Stomach (tissue), 9 donors: ENCODE results near the gene SIGLEC11. TPM values are rescaled to one million over a fixed set of nuclear protein-coding genes. Genes with fewer than 3 reads are reported as not detected.
"Not testable (repeated sequence)": the region's sequence is repeated elsewhere in the genome, so short reads cannot be mapped to it uniquely, and the experiment has no call there.

Experiments used
- DNase-seq, 2 donors: peaks; one replicate each; pipeline versions ENCODE4 v3.0.0 to v3.0.0-alpha.2; 2013 to 2019
- H3K27ac ChIP-seq, 5 donors: fragments of 200-600 bp in 4 of 5; sonication (generic) in 4 of 5; one replicate each; pipeline ENCODE4 v1.5.1; 2013 to 2019; ENCODE audit warnings: mild to moderate bottlenecking in 1 of 5, moderate library complexity in 1 of 5
- H3K27me3 ChIP-seq, 3 donors: fragments of 200-600 bp; sonication (generic); one replicate each; pipeline ENCODE4 v1.5.1; 2017 to 2019; ENCODE audit warnings: mixed run types in 1 of 3
- H3K36me3 ChIP-seq, 4 donors: fragments of 200-600 bp; sonication (generic); 1 replicate in 3 of 4; 2 replicates in 1 of 4; pipeline ENCODE4 v1.5.1; 2016 to 2019
- H3K4me1 ChIP-seq, 4 donors: fragments of 200-600 bp; sonication (generic); one replicate each; pipeline ENCODE4 v1.5.1; 2016 to 2019
- H3K4me3 ChIP-seq, 4 donors: fragments of 200-600 bp; sonication (generic) in 3 of 4; one replicate each; pipeline ENCODE4 v1.5.1; 2016 to 2019; ENCODE audit warnings: mild to moderate bottlenecking in 1 of 4
- H3K9me3 ChIP-seq, 4 donors: fragments of 200-600 bp; sonication (generic); one replicate each; pipeline ENCODE4 v1.5.1; 2016 to 2019
- EP300 ChIP-seq: sonication (generic); formaldehyde crosslinking; IDR thresholded peaks from one replicate; pipeline ENCODE4 v1.6.1; 2017; ENCODE audit warnings: antibody characterized with exemption
- POLR2A ChIP-seq, 4 donors: fragments of 450-650 bp; IDR thresholded peaks; one replicate each; pipeline ENCODE4 v1.6.1; 2016; ENCODE audit warnings: antibody characterized with exemption in 4 of 4, control low read depth in 2 of 4, mild to moderate bottlenecking in 1 of 4, moderate library complexity in 1 of 4
- POLR2AphosphoS5 ChIP-seq, 3 donors: sonication (generic); formaldehyde crosslinking; IDR thresholded peaks; one replicate each; pipeline ENCODE4 v1.6.1; 2016; ENCODE audit warnings: antibody characterized with exemption in 3 of 3
- WGBS, 5 donors: extraction: QIAGEN DNeasy Blood & Tissue Kit in 3 of 5; methylation state at CpG; one replicate each; pipeline versions ENCODE4 v1.1.5 to v1.1.7; 2013 to 2018; 5-methylcytosine and 5-hydroxymethylcytosine counted together
- intact Hi-C: fragments of 100-400 bp; cut with DNase I; formaldehyde crosslinking; loops from one replicate; pipeline ENCODE4 v1.15.1; 2023; ENCODE audit warnings: low total_unique reads
- polyA plus RNA-seq, 3 donors: library from polyadenylated mRNA; stranded (reverse); fragments of 200-250 nt; gene quantifications; one replicate each; pipeline ENCODE4 v1.2.3, GENCODE V29; 2013
- total RNA-seq, 5 donors: library from RNA; depleted of rRNA; stranded (reverse); fragments of >200 nt; gene quantifications; one replicate each; pipeline versions ENCODE4 v1.1.0 to v1.2.3, GENCODE V29; 2014 to 2016
- TF ChIP-seq, protein P1 (sequence below), 7 experiments: fragments of 450-650 bp in 4 of 7; fragments of 200-600 bp in 3 of 7; sonication (generic) in 3 of 7; IDR thresholded peaks; one replicate each; pipeline ENCODE4 v1.5.1; 2016 to 2019; ENCODE audit warnings: antibody characterized with exemption in 7 of 7, control low read depth in 2 of 7, mild to moderate bottlenecking in 1 of 7
- donor health status: healthy with polysubstance abuse.
- donor health status: Bipolar disorder and iron deficiency.
- donor health status: healthy.

The SIGLEC11 gene
- total and polyA plus RNA-seq, 8 donors, result 0.29 to 103 (median 34.6) TPM

DNA sequence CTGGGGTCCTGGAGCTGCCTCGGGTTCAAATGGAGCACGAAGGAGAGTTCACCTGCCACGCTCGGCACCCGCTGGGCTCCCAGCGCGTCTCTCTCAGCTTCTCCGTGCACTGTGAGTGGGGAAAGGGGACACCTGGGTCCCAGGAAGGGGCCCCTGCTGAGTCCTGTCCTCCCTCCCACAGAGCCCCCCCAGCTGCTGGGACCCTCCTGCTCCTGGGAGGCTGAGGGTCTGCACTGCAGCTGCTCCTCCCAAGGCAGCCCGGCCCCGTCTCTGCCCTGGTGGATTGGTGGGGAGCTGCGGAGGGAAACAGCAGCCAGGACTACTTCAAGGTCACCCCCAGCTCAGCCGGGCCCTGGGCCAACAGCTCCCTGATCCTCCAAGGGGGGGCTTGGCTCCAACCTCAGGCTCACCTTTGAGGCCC, 11.0 kb upstream of the SIGLEC11 start:
- H3K4me1 ChIP-seq, result peaks cover 0 to 9% (median 7%) of the 10 kb centered on the region in 4 donors
- intact Hi-C loops, result no loop called here
- WGBS, 5 donors, result 20 to 64% (median 53%) methylated on average over 1 to 12 of the region's 12 CpGs
- peaks cover 3 to 32% (median 27%) of the 10 kb centered on the region in 4 donors for H3K36me3 ChIP-seq
- peaks cover 0 to 24% (median 7%) of the 10 kb centered on the region in 3 donors for H3K27me3 ChIP-seq
- no peaks in the 10 kb centered on the region for H3K9me3 ChIP-seq
- no peak overlapping the region for H3K4me3 ChIP-seq
- TF ChIP-seq POLR2A (IDR thresholded peaks at IDR 0.05) (no peak), POLR2AphosphoS5 (IDR thresholded peaks at IDR 0.05) (no peak), EP300 (no peak)
- TF ChIP-seq, protein P1, sequence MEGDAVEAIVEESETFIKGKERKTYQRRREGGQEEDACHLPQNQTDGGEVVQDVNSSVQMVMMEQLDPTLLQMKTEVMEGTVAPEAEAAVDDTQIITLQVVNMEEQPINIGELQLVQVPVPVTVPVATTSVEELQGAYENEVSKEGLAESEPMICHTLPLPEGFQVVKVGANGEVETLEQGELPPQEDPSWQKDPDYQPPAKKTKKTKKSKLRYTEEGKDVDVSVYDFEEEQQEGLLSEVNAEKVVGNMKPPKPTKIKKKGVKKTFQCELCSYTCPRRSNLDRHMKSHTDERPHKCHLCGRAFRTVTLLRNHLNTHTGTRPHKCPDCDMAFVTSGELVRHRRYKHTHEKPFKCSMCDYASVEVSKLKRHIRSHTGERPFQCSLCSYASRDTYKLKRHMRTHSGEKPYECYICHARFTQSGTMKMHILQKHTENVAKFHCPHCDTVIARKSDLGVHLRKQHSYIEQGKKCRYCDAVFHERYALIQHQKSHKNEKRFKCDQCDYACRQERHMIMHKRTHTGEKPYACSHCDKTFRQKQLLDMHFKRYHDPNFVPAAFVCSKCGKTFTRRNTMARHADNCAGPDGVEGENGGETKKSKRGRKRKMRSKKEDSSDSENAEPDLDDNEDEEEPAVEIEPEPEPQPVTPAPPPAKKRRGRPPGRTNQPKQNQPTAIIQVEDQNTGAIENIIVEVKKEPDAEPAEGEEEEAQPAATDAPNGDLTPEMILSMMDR (IDR thresholded peaks at IDR 0.05), result no peak
- DNase-seq, result peak; percentile 58 to 61
- no peak overlapping the region for H3K27ac ChIP-seq

DNA sequence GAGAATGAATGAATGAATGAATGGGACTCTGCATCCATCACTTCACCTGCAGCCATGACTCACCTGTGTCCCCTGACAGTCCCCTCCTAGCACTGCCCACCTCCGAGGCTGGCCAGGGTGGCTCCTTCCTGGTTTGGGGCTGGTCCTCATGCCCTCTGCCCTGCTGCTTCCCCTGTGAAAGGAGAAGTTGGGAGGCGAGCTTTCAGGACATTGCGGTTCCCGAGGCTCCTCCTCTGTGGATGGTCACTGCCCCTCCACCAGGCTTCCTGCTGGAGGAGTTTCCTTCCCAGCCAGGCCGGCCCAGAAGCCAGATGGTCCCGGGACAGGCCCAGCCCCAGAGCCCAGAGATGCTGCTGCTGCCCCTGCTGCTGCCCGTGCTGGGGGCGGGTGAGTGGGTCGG, 8.4 kb upstream of the SIGLEC11 start:
- H3K36me3 ChIP-seq, DNase-seq, H3K4me1 ChIP-seq, H3K4me3 ChIP-seq, H3K27ac ChIP-seq, H3K9me3 ChIP-seq, intact Hi-C loops: not testable (repeated sequence)
- H3K27me3 ChIP-seq, result peaks cover 0 to 30% (median 7%) of the 10 kb centered on the region in 3 donors
- 12 to 22% (median 18%) methylated on average over 1 to 4 of the region's 9 CpGs; no CpG with 5 or more reads in 1 of the 5 donors for WGBS, 5 donors

DNA sequence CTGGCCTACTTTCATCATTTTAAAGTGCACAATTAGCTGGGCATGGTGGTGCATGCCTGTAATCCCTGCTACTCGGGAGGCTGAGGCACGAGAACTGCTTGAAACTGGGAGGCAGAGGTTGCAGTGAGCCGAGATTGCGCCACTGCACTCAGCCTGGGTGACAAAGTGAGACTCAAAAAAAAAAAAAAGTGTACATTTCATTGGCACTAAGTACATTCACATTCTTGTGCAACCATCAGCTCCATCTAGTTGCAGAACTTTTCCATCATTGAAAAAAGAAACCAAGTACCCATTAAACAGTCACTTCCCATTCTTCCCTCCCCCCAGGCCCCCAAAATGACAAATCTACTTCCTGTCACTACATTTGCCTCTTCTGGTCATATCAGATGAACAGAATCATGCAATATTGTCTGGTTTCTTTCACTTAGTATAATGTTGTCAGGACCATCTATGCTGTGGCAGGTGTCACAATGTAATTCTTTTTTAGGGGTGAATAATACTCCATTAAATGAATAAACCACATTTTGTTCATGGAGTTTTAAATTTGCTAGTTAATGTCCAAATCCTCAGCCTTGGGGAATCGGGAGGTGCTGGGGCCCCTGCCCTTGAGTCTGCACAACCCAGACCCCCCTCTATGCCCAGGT, 7.4 kb upstream of the SIGLEC11 start:
- H3K36me3 ChIP-seq, result no peaks in the 10 kb centered on the region
- intact Hi-C loops, result no loop called here
- TF ChIP-seq POLR2A (IDR thresholded peaks at IDR 0.05), result no peak
- TF ChIP-seq, protein P1 (IDR thresholded peaks at IDR 0.05), result no peak
- no peak for TF ChIP-seq EP300
- no peak for TF ChIP-seq POLR2AphosphoS5 (IDR thresholded peaks at IDR 0.05)
- no peak for DNase-seq
- H3K4me1 ChIP-seq, result peaks cover 0 to 9% (median 7%) of the 10 kb centered on the region in 4 donors
- H3K9me3 ChIP-seq, result no peaks in the 10 kb centered on the region
- peak overlapping the region in 1 of 5 donors; percentile 22 for H3K27ac ChIP-seq
- H3K27me3 ChIP-seq, result peaks cover 0 to 30% (median 7%) of the 10 kb centered on the region in 3 donors
- WGBS, 5 donors, result 71 to 90% (median 73%) methylated on average over 5 of the region's 5 CpGs
- H3K4me3 ChIP-seq, result no peak overlapping the region

DNA sequence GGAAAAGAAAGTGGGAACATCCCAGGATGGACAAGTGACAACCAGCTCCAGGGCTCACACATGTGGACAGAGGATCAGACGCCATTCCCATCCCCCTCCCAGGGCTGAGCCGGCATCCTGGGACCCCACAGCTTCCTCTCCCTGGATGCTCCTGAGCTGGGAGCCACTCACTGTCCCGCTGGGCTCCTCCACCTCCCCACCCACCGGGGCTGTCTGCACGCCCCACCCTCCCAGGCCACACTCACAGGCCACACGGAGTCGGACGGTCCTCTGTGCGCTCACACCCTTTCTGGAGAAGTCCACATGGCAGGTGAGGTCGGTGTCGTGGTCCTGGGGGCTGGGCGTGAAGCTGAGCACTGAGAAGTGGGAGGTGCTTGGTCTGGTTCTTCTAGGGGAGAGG, 1.1 kb downstream of the SIGLEC11 start:
- H3K27ac ChIP-seq, H3K4me3 ChIP-seq, intact Hi-C loops, DNase-seq, H3K4me1 ChIP-seq, H3K9me3 ChIP-seq, H3K36me3 ChIP-seq: not testable (repeated sequence)
- peaks cover 0 to 14% (median 0%) of the 10 kb centered on the region in 3 donors for H3K27me3 ChIP-seq
- 30% methylated on average over 2 of the region's 12 CpGs; no CpG with 5 or more reads in 4 of the 5 donors for WGBS, 5 donors

DNA sequence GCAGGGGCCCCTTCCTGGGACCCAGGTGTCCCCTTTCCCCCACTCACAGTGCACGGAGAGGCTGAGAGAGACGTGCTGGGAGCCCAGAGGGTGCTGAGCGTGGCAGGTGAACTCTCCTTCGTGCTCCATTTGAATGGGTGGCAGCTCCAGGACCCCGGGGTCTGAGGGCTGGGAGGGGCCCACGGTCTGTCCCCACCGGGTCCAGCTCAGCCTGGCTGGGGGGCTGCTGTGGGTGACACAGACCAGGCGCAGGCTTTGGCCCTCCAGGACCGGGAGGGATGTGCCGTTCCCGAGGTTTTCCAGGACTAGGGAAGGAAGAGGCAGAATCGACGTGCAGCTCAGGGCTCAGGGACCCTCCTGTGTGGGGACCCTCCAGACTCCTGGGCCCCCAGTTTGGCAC, 2.4 kb downstream of the SIGLEC11 start:
- H3K9me3 ChIP-seq, intact Hi-C loops, H3K27ac ChIP-seq, H3K4me3 ChIP-seq, H3K36me3 ChIP-seq, DNase-seq: not testable (repeated sequence)
- whole genome bisulfite sequencing, 5 donors, result 51 to 59% (median 55%) methylated on average over 10 to 13 of the region's 13 CpGs
- peaks cover 0 to 14% (median 0%) of the 10 kb centered on the region in 3 donors for H3K27me3 ChIP-seq
- H3K4me1 ChIP-seq, result peaks cover 12 to 22% (median 18%) of the 10 kb centered on the region in 4 donors

DNA sequence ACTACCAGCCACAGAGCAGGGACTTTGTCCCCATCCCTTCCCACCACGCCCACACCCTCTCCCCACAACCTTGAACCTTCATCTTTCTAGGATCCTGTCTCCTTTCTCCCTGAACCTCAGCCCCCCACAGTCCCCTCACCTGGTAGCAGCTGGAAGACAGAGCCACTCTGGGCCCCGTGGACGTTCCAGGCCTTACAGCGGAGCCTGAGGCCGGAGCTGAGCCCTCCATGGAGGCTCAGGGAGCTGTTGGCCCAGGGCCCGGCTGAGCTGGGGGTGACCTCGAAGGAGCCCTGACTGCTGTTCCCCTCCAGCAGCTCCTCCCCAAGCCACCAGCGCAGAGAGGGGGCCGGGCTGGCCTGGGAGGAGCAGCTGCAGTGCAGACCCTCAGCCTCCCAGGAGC, 2.8 kb downstream of the SIGLEC11 start:
- Histone ChIP-seq H3K27ac (peak overlapping the region in 2 of 5 donors; percentile 34 to 44), H3K27me3 (peaks cover 0 to 14% (median 0%) of the 10 kb centered on the region in 3 donors), H3K4me1 (peaks cover 12 to 27% (median 20%) of the 10 kb centered on the region in 4 donors)
- intact Hi-C loops, H3K9me3 ChIP-seq, H3K36me3 ChIP-seq, DNase-seq, H3K4me3 ChIP-seq: not testable (repeated sequence)
- WGBS, 5 donors, result 16 to 51% (median 41%) methylated on average over 4 to 9 of the region's 9 CpGs
